ENCODE results near the gene CEP152.
"Not testable (repeated sequence)": the region's sequence is repeated elsewhere in the genome, so short reads cannot be mapped to it uniquely, and the experiment has no call there.

The CEP152 gene

GRCh38 chr15:48810414-48811324 is at the start of gene CEP152:
TSS of gene CEP152 (minus strand) at chr15:48811069. CDS start at chr15:48805649, 5,420 bp downstream.
- DNase-seq (ENCODE audit: low spot score), result peak; percentile 97

GRCh38 chr15:48859426-48859825 is 48.6 kb upstream of the CEP152 start:
- no peak for DNase-seq (ENCODE audit: low spot score)

DNA sequence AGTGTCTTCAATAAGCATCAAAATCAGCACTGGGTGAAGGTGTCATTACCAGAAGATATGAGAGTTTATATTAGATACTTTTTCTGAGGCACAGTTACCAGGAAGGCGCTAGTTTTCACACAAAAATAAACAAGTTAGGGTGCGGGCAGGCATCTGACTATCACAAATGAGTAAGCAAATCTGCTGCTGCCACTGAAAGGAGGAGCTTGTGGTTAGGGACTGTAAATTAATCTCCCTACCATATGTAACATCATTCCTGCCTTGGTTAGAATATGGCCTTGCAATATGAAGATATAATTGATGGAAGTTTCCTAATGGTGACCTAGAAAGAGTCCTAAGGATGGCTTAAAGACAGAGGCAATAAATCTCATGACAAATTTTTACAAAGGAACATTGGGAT is 47.5 kb upstream of the CEP152 start:
- no peak for DNase-seq (ENCODE audit: low spot score)

DNA sequence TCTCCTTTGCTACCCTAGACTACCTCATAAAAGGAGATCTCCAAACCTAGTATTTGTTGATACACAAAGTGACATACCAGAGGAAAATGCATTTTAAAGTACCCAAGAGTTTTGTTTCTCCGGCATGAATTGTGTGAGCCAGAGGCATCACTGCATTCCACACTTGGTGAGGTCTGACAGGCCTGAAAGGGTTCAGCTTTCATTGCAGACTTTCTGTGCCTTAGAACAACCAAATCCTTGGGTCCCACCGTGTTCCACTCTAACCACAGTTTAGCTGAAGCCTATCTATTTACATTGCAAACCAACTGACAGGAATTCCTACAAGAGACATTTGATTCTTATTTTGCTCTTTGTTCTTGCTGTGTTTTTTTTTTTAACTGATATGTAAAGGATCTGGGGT is 46.1 kb upstream of the CEP152 start:
- peak; percentile 30 for DNase-seq (ENCODE audit: low spot score)

DNA sequence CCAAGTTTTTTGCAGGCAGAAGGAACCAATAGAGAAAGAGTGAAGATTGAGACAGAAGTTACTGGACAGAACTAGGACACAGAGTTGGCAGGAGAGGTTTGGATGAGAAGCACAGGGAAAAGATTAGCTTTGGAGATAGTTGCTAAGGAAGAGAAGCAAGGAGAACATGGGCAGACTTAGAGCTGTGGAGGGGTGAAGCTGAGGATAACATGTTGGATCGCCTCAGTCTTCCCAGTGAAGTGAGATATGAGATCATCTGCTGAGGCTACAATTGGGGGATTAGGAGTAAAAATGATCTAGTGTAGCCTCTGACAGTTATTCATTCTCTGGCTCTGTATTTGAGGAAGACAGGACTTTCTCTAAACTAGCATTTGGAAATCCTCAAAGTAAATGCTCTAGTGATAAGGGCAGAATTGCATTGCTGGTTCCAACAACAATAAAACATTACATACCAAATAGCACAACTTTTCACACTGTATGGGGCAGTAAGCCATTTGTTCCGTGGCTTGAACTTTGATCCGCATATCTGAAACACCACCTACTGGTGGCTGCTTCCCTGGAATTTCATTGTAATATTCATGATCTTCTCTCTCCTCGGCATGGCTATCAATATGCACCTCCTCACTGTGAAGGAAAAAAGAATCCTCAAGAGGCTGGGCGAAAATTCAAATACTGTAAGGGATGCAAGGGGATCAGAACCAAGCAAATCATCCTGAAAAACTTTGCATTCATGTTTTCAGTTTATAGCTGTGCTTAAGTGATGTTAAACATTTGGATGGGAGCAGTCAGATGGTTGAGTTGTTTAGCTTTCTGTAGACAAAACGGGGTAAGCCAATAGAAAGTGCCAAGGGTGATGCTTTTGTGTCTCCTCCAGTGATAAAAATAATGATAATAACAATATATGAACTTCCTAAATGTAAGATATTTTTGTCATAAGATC is 44.9 kb upstream of the CEP152 start:
- peak; percentile 59 for DNase-seq (ENCODE audit: low spot score)

DNA sequence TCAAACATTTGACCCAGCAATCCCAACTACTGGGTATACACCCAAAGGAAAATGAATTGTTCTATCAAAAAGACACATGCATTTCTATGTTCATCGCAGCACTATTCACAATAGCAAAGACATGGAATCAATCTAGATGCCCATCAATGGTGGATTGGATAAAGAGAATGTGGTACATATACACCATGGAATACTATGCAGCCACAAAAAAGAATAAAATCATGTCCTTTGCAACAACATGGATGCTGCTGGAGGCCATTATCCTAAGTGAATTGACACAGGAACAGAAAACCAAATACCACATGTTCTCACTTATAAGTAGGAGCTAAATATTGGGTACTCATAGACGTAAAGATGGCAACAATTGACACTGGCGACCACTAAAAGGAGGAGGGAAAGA is 43.6 kb upstream of the CEP152 start:
- DNase-seq (ENCODE audit: low spot score), result not testable (repeated sequence)

- DNase-seq (ENCODE audit: low spot score), result no peak
Observed at GRCh38 chr15:48851956-48852355, 41.1 kb upstream of the CEP152 start.

DNA sequence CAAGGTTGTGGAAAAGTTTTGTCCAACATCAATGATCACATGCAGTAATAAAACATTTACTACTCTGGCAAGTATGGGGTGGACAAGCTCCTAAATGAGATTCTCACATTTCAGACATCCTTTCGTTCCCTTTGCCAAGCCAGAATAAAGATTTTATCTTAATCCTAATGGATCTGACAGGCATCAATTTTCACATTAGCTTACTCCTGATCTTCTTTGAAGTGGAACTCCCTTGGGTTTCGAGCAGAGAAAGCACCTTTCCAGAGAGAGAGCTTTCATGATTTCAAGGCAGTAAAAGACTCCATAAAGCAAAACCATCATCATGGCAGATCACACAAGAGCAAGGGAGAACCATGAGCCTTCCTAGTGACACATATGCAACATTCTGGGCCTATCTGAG is 39.8 kb upstream of the CEP152 start:
- no peak for DNase-seq (ENCODE audit: low spot score)

- no peak for DNase-seq (ENCODE audit: low spot score)
Observed at GRCh38 chr15:48845123-48845522, 34.3 kb upstream of the CEP152 start.

GRCh38 chr15:48842501-48842900 is 31.6 kb upstream of the CEP152 start:
- DNase-seq (ENCODE audit: low spot score), result no peak

GRCh38 chr15:48834756-48835155 is 23.9 kb upstream of the CEP152 start:
- DNase-seq (ENCODE audit: low spot score), result no peak

DNA sequence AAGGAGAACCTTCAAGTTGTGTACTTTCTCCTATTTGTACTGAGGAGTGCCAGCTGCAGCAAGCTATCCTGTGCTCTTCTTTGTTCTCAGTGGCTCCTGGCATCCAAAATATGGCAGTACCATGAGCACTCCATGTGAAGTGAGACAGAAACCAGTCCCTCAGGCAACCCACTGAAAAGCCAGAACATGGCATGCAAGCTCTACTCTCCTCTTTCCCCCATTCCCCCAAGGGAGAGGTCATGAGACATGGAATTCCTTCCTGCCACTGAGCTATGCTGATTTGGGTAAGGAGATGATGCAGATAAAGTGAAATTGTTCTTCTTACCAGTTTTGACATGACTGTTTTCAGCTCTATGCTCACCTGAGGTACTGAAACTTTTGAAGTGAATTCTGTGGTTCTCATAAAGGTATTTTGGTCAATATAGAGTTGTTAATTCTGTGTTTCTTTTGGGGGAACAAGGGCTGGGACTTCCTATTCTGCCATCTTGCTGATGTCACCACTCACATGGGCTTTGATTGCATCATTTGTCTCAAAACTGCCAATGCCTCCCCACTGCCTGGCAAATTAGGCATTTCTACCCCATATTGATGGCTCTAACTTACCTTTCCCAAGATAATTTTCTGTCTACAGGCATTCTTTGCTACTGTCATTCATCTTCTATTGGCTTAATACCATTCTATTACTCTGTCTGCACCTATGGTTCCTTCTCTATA is 22.8 kb upstream of the CEP152 start:
- DNase-seq (ENCODE audit: low spot score), result no peak

DNA sequence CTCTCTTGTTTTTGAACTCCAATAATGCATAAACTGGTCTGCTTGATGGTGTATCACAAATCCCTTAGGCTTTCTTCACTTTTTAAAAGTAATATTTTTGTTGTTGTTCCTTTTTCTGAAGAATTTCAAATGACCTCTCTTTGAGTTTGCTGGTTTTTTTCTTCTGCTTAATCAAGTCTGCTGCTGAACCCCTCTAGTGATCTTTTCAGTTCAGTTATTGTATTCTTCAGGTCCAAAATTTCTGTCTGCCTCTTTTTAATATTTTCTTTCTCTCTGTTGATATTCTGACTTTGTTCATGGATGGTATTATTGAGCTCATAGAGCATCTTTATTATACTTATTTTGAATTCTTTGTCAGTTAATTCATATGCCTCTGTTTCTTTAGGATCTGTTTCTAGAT is 21.8 kb upstream of the CEP152 start:
- no peak for DNase-seq (ENCODE audit: low spot score)

DNA sequence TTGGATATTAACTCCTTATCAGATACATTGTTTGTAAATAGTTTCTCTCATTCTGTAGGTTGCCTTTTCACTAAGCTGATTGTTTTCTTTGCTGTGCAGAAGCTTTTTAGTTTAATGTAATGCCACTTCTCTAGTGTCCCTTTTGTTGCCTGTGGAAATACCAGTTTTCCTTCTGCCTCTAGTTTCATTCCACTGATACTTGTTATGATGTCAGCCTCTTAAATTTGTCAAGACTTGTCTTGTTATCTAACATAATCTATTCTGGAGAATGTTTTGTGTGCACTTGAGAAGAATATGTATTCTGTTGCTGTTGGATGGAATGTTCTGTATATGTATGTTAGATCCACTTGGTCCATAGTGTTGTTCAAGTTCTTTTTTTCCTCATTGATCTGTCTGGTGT is 18.0 kb upstream of the CEP152 start:
- DNase-seq (ENCODE audit: low spot score), result no peak

- no peak for DNase-seq (ENCODE audit: low spot score)
Observed at GRCh38 chr15:48828471-48828870, 17.6 kb upstream of the CEP152 start.

DNA sequence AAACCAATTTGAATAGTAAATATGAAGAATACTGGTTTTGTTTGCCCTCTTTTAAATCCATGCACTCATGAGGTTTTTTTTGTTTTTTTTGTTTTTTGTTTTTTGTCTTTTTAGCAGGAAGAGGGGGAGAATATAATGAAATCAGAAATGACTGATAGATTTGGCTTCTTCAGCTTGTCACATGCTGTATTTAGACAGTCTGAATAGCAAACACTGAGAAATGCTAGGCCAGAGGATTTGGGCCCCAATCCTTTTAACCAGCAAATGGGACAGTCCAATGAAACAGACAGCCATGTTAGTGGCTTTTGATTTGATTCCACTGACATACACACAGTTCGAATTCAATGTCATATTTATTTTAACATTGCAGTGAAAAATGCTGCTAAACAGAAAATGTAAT is 14.2 kb upstream of the CEP152 start:
- no peak for DNase-seq (ENCODE audit: low spot score)

GRCh38 chr15:48823706-48824105 is 12.8 kb upstream of the CEP152 start:
- DNase-seq (ENCODE audit: low spot score), result no peak

- peak; percentile 40 for DNase-seq (ENCODE audit: low spot score)
Observed at GRCh38 chr15:48823237-48823636, 12.4 kb upstream of the CEP152 start.

- DNase-seq (ENCODE audit: low spot score), result no peak
Observed at GRCh38 chr15:48814286-48814685, 3.4 kb upstream of the CEP152 start.

GRCh38 chr15:48811325-48811958 is 573 bp upstream of the CEP152 start:
- DNase-seq (ENCODE audit: low spot score), result no peak

- DNase-seq (ENCODE audit: low spot score), result peak; percentile 19
Observed at GRCh38 chr15:48806151-48806550, 4.7 kb downstream of the CEP152 start.

- no peak for DNase-seq (ENCODE audit: low spot score)
Observed at GRCh38 chr15:48805591-48805990, 5.3 kb downstream of the CEP152 start.

Data from AG20443 (cell line).